H1 (cell line): ENCODE results near the gene ALOX5AP. TPM values are rescaled to one million over a fixed set of nuclear protein-coding genes. Genes with fewer than 3 reads are reported as not detected.

ENCODE experiments used
- CTCF ChIA-PET: fragments of 300-600 bp; sonication (Branson Sonifier 250); formaldehyde crosslinking; loops from one replicate; lab custom pipeline; 2021; ENCODE audit not compliant: partially characterized antibody; lab: Charles Lee
- POLR2A ChIA-PET: fragments of 300-600 bp; sonication (Branson Sonifier 250); formaldehyde crosslinking; loops from one replicate; lab custom pipeline; 2021; ENCODE audit warnings: inconsistent platforms; ENCODE audit not compliant: partially characterized antibody; lab: Charles Lee
- DNase-seq, 2 experiments: peaks; one replicate each; pipeline versions ENCODE4 v3.0.0 to v3.0.0-alpha.2; 2010 to 2022; ENCODE audit warnings: low spot score in 2 of 2, low read depth in 1 of 2, mixed read lengths in 1 of 2
- FAIRE-seq: peaks from 2 replicates; lab custom pipeline; 2011; peaks lifted over from hg19 to GRCh38; lab: Jason Lieb, UNC
- H2AFZ ChIP-seq: 2 replicates; pipeline ENCODE4 v1.8.1; 2012; ENCODE audit warnings: low read length, inconsistent platforms
- H2AK5ac ChIP-seq: 2 replicates; pipeline ENCODE4 v1.6.1; 2013; ENCODE audit warnings: low read depth, low read length
- H2BK120ac ChIP-seq: replicated peaks from 2 replicates; pipeline ENCODE3; 2013; ENCODE audit warnings: low read depth, low read length, inconsistent platforms
- H2BK12ac ChIP-seq: 2 replicates; pipeline ENCODE4 v1.6.1; 2013; ENCODE audit warnings: low read depth, low read length
- H2BK15ac ChIP-seq: 2 replicates; pipeline ENCODE4 v1.6.1; 2013; ENCODE audit warnings: low read length
- H2BK20ac ChIP-seq: 2 replicates; pipeline ENCODE4 v1.6.1; 2013; ENCODE audit warnings: low read length
- H2BK5ac ChIP-seq: 2 replicates; pipeline ENCODE4 v1.6.1; 2013; ENCODE audit warnings: low read depth, low read length
- H3K14ac ChIP-seq: 2 replicates; pipeline ENCODE4 v1.6.1; 2013; ENCODE audit warnings: inconsistent platforms; ENCODE audit not compliant: insufficient read length
- H3K18ac ChIP-seq: 2 replicates; pipeline ENCODE4 v1.6.1; 2013; ENCODE audit warnings: low read length; ENCODE audit errors: extremely low read depth
- H3K23ac ChIP-seq: 2 replicates; pipeline ENCODE4 v1.6.1; 2013; ENCODE audit warnings: inconsistent platforms; ENCODE audit not compliant: insufficient read length
- H3K23me2 ChIP-seq: 2 replicates; pipeline ENCODE4 v1.6.1; 2013; ENCODE audit warnings: low read depth, low read length
- H3K27ac ChIP-seq: 2 replicates; pipeline ENCODE4 v1.6.1; 2011; ENCODE audit warnings: low read depth, low read length, inconsistent platforms
- H3K27me3 ChIP-seq, 4 experiments: replicated peaks in 1 of 4; 1 replicate in 1 of 4; 2 replicates in 3 of 4; pipeline versions ENCODE4 v1.6.1 to v1.8.1; 2011 to 2013; ENCODE audit warnings: low read length in 3 of 4, mild to moderate bottlenecking in 3 of 4, inconsistent platforms in 2 of 4, mixed read lengths in 2 of 4, moderate library complexity in 1 of 4; ENCODE audit not compliant: control insufficient read depth in 3 of 4, insufficient read depth in 3 of 4; ENCODE audit errors: extremely low read depth in 1 of 4
- H3K36me3 ChIP-seq, 4 experiments: 2 replicates each; pipeline versions ENCODE4 v1.6.1 to v1.8.1; 2011 to 2013; ENCODE audit warnings: mild to moderate bottlenecking in 4 of 4, low read length in 3 of 4, moderate library complexity in 2 of 4, control low read depth in 1 of 4, inconsistent platforms in 1 of 4; ENCODE audit not compliant: insufficient read depth in 4 of 4, control insufficient read depth in 2 of 4
- H3K4ac ChIP-seq: replicated peaks from 2 replicates; pipeline ENCODE3; 2013; ENCODE audit warnings: low read length, low read depth, mixed read lengths, inconsistent platforms; ENCODE audit not compliant: insufficient read length
- H3K4me1 ChIP-seq, 4 experiments: replicated peaks in 1 of 4; 1 replicate in 1 of 4; 2 replicates in 3 of 4; pipeline versions ENCODE4 v1.6.1 to v1.8.1; 2011 to 2013; ENCODE audit warnings: low read length in 3 of 4, inconsistent platforms in 2 of 4, mixed read lengths in 1 of 4; ENCODE audit not compliant: insufficient read depth in 4 of 4, control insufficient read depth in 3 of 4
- H3K4me2 ChIP-seq, 2 experiments: 2 replicates each; pipeline versions ENCODE4 v1.6.1 to v1.8.1; 2011 to 2013; ENCODE audit warnings: low read depth in 2 of 2, low read length in 2 of 2, control low read depth in 1 of 2, inconsistent platforms in 1 of 2, mild to moderate bottlenecking in 1 of 2; ENCODE audit not compliant: insufficient read depth in 1 of 2
- H3K4me3 ChIP-seq, 4 experiments: fragments of 200-600, 300-600 bp in 1 of 4; sonication (generic), shearing (Covaris generic), sonication (Bioruptor Twin) in 1 of 4; 2 replicates each; pipeline versions ENCODE4 v1.5.1 to v1.8.1; 2011 to 2016; ENCODE audit warnings: low read length in 4 of 4, low read depth in 3 of 4, control low read depth in 2 of 4, inconsistent platforms in 2 of 4, mild to moderate bottlenecking in 2 of 4, mixed read lengths in 1 of 4, moderate library complexity in 1 of 4; ENCODE audit not compliant: insufficient read depth in 2 of 4; ENCODE audit errors: extremely low read depth in 1 of 4
- H3K56ac ChIP-seq: replicated peaks from 2 replicates; pipeline ENCODE3; 2013; ENCODE audit warnings: low read depth, mild to moderate bottlenecking, mixed read lengths, low read length, inconsistent platforms; ENCODE audit not compliant: insufficient read length
- H3K79me1 ChIP-seq: 2 replicates; pipeline ENCODE4 v1.6.1; 2013; ENCODE audit warnings: low read depth, low read length, control low read depth
- H3K79me2 ChIP-seq, 2 experiments: 2 replicates each; pipeline versions ENCODE4 v1.6.1 to v1.8.1; 2012 to 2013; ENCODE audit warnings: low read length in 2 of 2, mild to moderate bottlenecking in 2 of 2, inconsistent platforms in 1 of 2; ENCODE audit not compliant: insufficient read depth in 2 of 2, control insufficient read depth in 1 of 2
- H3K9ac ChIP-seq, 4 experiments: replicated peaks in 1 of 4; 1 replicate in 1 of 4; 2 replicates in 3 of 4; pipeline versions ENCODE4 v1.6.1 to v1.8.1; 2011 to 2013; ENCODE audit warnings: low read depth in 3 of 4, low read length in 3 of 4, control low read depth in 2 of 4, mild to moderate bottlenecking in 2 of 4, moderate library complexity in 2 of 4, inconsistent platforms in 1 of 4; ENCODE audit errors: extremely low read depth in 1 of 4
- H3K9me3 ChIP-seq, 2 experiments: 2 replicates each; pipeline versions ENCODE4 v1.6.1 to v1.8.1; 2012 to 2013; ENCODE audit warnings: mild to moderate bottlenecking in 2 of 2, moderate library complexity in 2 of 2, control low read depth in 1 of 2, inconsistent platforms in 1 of 2, low read depth in 1 of 2, low read length in 1 of 2, mixed read lengths in 1 of 2; ENCODE audit not compliant: insufficient read depth in 2 of 2
- H4K20me1 ChIP-seq, 2 experiments: replicated peaks in 1 of 2; 2 replicates each; pipeline versions ENCODE3 to v1.8.1; 2011 to 2013; ENCODE audit warnings: inconsistent platforms in 2 of 2, low read length in 2 of 2, mild to moderate bottlenecking in 1 of 2; ENCODE audit not compliant: insufficient read depth in 2 of 2, control insufficient read depth in 1 of 2
- H4K5ac ChIP-seq: 2 replicates; pipeline ENCODE4 v1.6.1; 2013; ENCODE audit warnings: low read length, low read depth, mixed read lengths, inconsistent platforms; ENCODE audit not compliant: insufficient read length
- H4K8ac ChIP-seq: 2 replicates; pipeline ENCODE4 v1.8.0; 2013; ENCODE audit warnings: mild to moderate bottlenecking, moderate library complexity, low read length, inconsistent platforms; ENCODE audit not compliant: insufficient read depth; ENCODE audit errors: extremely low read depth
- H4K91ac ChIP-seq: replicated peaks from 2 replicates; pipeline ENCODE3; 2013; ENCODE audit warnings: low read length, mixed read lengths, inconsistent platforms; ENCODE audit not compliant: insufficient read length
- KDM4A ChIP-seq: IDR thresholded peaks from one replicate; pipeline ENCODE4 v1.7.1; 2012; ENCODE audit warnings: low read depth, mild to moderate bottlenecking, moderate library complexity, low read length, inconsistent platforms; ENCODE audit not compliant: severe bottlenecking
- WGBS, 2 experiments: shearing (Covaris generic) in 1 of 2; methylation state at CpG; one replicate each; pipeline versions ENCODE4 v1.1.6 to v1.1.7; 2013 to 2015; ENCODE audit warnings: low lambda C conversion rate in 2 of 2, mixed read lengths in 2 of 2, inconsistent platforms in 1 of 2, low coverage in 1 of 2, missing lambda C conversion rate in 1 of 2; ENCODE audit not compliant: insufficient replicate concordance in 2 of 2, insufficient coverage in 1 of 2, insufficient read length in 1 of 2; ENCODE audit errors: extremely low coverage in 1 of 2, missing lambda C conversion rate in 1 of 2; 5-methylcytosine and 5-hydroxymethylcytosine counted together
- polyA plus RNA-seq, 7 experiments: library from polyadenylated mRNA; depleted of rRNA in 3 of 7; stranded (reverse) in 5 of 7; unstranded in 2 of 7; fragments of >200 nt in 5 of 7; fragments of 200-250 nt in 2 of 7; gene quantifications; 1 replicate in 5 of 7; 2 replicates in 1 of 7; 4 replicates in 1 of 7; pipeline versions ENCODE4 v1.2.1 to v1.2.3, GENCODE V29; 2011 to 2013; ENCODE audit warnings: missing spikeins in 2 of 7, mixed read lengths in 2 of 7
- total RNA-seq: library from RNA; stranded (reverse); fragmentation: NEBNext Ultra II Directional; extraction: Animal tissue kit (Norgen Biotek cat#: 25700); gene quantifications from 2 replicates; pipeline ENCODE4 v1.2.1, GENCODE V29; 2021

The ALOX5AP gene
- total and polyA plus RNA-seq, 2 of the 8 experiments (the other 6 are each of a cell fraction or from before 2014, with no cell fraction given) = not detected

DNA sequence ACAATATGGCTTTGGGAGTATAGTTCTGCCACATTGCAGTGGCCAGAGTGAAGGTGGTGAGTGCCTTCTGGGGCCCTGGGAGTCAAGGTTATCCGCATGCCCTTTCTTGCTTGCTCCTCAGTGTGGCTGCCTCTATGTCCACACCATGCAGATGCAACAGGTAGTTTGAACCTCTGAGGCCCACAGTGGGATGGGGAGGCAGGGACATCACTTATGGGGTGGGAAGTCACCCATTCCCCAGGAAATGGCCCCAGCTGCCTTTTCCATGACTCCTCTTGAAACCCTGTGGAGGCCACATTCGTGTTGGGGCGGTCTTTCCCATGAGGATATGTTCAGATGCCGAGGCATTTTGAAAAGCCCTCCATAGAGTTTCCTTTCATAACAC lies 20.0 kb upstream of the ALOX5AP start:
- FAIRE-seq = no peak
- POLR2A ChIA-PET = no interaction called here
- no peaks in the 10 kb centered on the region for H3K27me3 ChIP-seq

More for the DNA sequence above, 20.0 kb upstream of the ALOX5AP start:
- no peak for TF ChIP-seq KDM4A
- Histone ChIP-seq H4K91ac (no peak overlapping the region), H2BK15ac (no peak overlapping the region), H2BK120ac (no peak overlapping the region), H3K4me1 (no peaks in the 10 kb centered on the region), H3K4me2 (no peak overlapping the region), H3K23me2 (no peaks in the 10 kb centered on the region), H3K23ac (no peak overlapping the region), H3K36me3 (no peaks in the 10 kb centered on the region), H3K18ac (no peak overlapping the region), H3K27ac (no peak overlapping the region), H3K9ac (no peak overlapping the region), H2BK12ac (no peak overlapping the region), H4K20me1 (no peaks in the 10 kb centered on the region), H3K4me3 (no peak overlapping the region), H3K9me3 (no peaks in the 10 kb centered on the region), H2BK5ac (no peak overlapping the region), H4K8ac (no peak overlapping the region), H3K79me1 (no peaks in the 10 kb centered on the region), H2AFZ (no peak overlapping the region), H4K5ac (no peak overlapping the region), H3K14ac (no peak overlapping the region), H3K4ac (no peak overlapping the region), H2BK20ac (no peak overlapping the region), H2AK5ac (no peak overlapping the region), H3K79me2 (no peaks in the 10 kb centered on the region), H3K56ac (no peak overlapping the region)
- CTCF ChIA-PET = interaction anchor here (1.7 kb wide), 1 partner anchor 9 kb away, joined by 8 read pairs; no protein-coding TSS in a partner anchor
- no peak for DNase-seq
- WGBS, 2 experiments = 96% methylated on average over 4 of the region's 4 CpGs; no CpG with 5 or more reads in 1 of the 2 experiments
